A172 (cell line): ENCODE measurements around the gene HYAL1. TPM values are rescaled to one million over a fixed set of nuclear protein-coding genes. Genes with fewer than 3 reads are reported as not detected.
"Not testable (repeated sequence)": the region's sequence is repeated elsewhere in the genome, so short reads cannot be mapped to it uniquely, and the experiment has no call there.

ENCODE experiments used
- DNase-seq: peaks from one replicate; pipeline ENCODE4 v3.0.0-alpha.2; 2015; ENCODE audit warnings: low spot score
- total RNA-seq: library from RNA; depleted of rRNA; stranded (reverse); fragments of >200 nt; shearing (Covaris generic); gene quantifications from 2 replicates; pipeline ENCODE4 v1.2.3, GENCODE V29; 2014

HYAL1 gene
- total RNA-seq, 1 experiment from 2014 or later = 0.72 TPM

GRCh38 chr3:50318615-50319014 lies 15.2 kb upstream of the HYAL1 start:
- DNase-seq = no peak

- no peak for DNase-seq
These were observed 14.8 kb upstream of the HYAL1 start for GRCh38 chr3:50318163-50318562.

- DNase-seq = peak; percentile 31
These were observed 13.9 kb upstream of the HYAL1 start for GRCh38 chr3:50317300-50317699.

- DNase-seq = peak; percentile 95
These were observed 13.4 kb upstream of the HYAL1 start for GRCh38 chr3:50316657-50317242.

- no peak for DNase-seq
These were observed 11.4 kb upstream of the HYAL1 start for GRCh38 chr3:50314816-50315215.

GRCh38 chr3:50314342-50314741 lies 11.0 kb upstream of the HYAL1 start:
- DNase-seq = no peak

- not testable (repeated sequence) for DNase-seq
These were observed 8.7 kb upstream of the HYAL1 start for GRCh38 chr3:50312041-50312440.

GRCh38 chr3:50304601-50305000 lies 1.2 kb upstream of the HYAL1 start:
- DNase-seq = no peak

- DNase-seq = no peak
These were observed 1.0 kb downstream of the HYAL1 start for GRCh38 chr3:50302095-50303012.

- DNase-seq = no peak
These were observed 2.6 kb downstream of the HYAL1 start for GRCh38 chr3:50300681-50301254.

- DNase-seq = no peak
These were observed 3.3 kb downstream of the HYAL1 start for GRCh38 chr3:50299929-50300680.

GRCh38 chr3:50299638-50299928 lies 3.8 kb downstream of the HYAL1 start:
- DNase-seq = no peak

- peak; percentile 96 for DNase-seq
These were observed 4.3 kb downstream of the HYAL1 start, which contains the start of the genes HYAL3 and NAA80 for GRCh38 chr3:50298836-50299637. Gene HYAL3, minus strand, starts transcription at chr3:50299405. Its CDS starts 3,803 bp downstream, at chr3:50295602. Gene NAA80, minus strand, starts transcription at chr3:50299405. Its CDS starts 1,942 bp downstream, at chr3:50297463.

GRCh38 chr3:50297896-50298725 lies 5.3 kb downstream of the HYAL1 start:
- no peak for DNase-seq

- no peak for DNase-seq
These were observed 6.0 kb downstream of the HYAL1 start for GRCh38 chr3:50297384-50297775.

- no peak for DNase-seq
These were observed 6.5 kb downstream of the HYAL1 start for GRCh38 chr3:50296721-50297383.

- no peak for DNase-seq
These were observed 7.6 kb downstream of the HYAL1 start for GRCh38 chr3:50295553-50296431.

GRCh38 chr3:50294492-50295403 lies 8.6 kb downstream of the HYAL1 start:
- no peak for DNase-seq
